ENCODE measurements around the gene TNNC1.
A peak's percentile ranks its signal among the peaks of the same experiment; 100 is the strongest.

TNNC1 gene

DNA sequence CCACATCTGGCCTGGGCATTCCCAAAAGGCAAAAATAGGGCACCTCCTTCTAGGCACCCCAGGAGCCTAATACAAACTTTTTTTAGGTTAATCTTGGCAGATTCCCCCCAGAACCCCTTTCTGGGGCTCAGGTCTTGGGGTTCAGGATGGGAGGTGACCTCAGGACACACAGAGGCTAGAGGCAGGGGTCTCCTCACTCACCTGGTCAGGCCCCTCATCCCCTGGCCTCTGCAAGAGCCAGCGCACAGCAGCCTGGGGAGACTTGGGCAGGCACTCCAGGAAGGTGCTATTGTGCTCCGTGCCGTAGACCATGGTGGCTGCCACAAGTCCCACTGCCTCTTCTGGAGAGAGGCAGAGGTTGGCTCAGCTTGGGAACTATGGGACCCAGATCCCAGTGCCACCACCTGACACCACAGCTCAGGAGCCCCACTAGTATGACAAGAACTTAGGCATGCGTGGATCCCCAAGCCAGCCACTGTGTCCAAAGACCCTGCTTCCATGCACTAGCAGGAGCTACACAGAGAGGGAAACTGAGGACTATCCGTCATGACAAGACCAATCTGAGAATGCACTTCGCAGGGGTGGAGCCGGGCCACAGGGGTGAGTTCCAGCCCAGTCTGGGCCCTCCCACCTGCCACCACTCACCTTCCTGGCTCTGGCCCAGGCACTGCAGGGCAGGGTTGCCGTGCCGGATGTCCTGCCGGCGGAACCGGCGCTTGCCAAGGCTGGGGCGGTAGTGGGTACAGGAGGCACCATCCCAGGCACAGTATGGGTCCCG lies 16.3 kb downstream of the TNNC1 start:
- no peak for DNase-seq

GRCh38 chr3:52436500-52437149 lies 17.2 kb downstream of the TNNC1 start:
- intact Hi-C loops (cut with DNase I) = no loop called here
- DNase-seq = peak in 1 of 42 donors; percentile 22

More for the DNA sequence above, 16.3 kb downstream of the TNNC1 start:
- intact Hi-C loops (cut with DNase I) = no loop called here

GRCh38 chr3:52435246-52436101 lies 18.4 kb downstream of the TNNC1 start:
- intact Hi-C loops (cut with DNase I) = no loop called here
- peak in 1 of 42 donors; percentile 18 for DNase-seq

DNA sequence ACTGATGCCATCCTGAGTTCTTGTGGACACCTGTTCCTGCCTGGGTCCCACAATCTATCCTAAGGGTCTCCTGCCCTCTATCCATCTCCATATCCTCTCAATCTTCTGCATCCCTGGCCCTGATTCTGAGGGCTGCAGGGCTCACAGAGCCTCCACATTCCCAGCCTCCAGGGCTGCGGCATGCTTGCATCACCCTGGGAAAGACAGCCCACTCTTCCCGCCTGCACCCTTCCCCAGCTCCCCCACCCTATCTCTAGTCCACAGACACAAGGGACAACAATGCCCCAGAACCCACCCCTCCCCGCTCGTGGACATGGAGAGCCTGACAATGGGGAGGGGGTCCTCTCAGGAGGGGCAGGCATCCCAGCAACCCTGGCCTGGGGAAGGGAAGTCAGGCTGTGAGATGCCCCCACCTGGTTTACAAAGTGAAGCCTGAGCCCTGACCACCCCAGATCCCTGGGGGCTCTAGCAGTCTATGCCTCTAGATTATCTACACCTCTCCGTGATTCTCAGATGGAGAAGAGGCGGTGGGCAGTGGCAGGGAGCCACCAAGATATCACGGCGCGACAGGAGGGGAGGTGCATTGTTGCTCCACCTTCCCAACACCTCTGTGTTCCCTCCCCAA lies 19.2 kb downstream of the TNNC1 start:
- intact Hi-C loops (cut with DNase I) = no loop called here
- DNase-seq = no peak

- no peak for DNase-seq
- intact Hi-C loops (cut with DNase I) = no loop called here
These were observed 19.8 kb downstream of the TNNC1 start for GRCh38 chr3:52433996-52434479.

GRCh38 chr3:52433328-52433995 lies 20.4 kb downstream of the TNNC1 start:
- peak in 1 of 42 donors; percentile 11 for DNase-seq
- intact Hi-C loops (cut with DNase I) = no loop called here

DNA sequence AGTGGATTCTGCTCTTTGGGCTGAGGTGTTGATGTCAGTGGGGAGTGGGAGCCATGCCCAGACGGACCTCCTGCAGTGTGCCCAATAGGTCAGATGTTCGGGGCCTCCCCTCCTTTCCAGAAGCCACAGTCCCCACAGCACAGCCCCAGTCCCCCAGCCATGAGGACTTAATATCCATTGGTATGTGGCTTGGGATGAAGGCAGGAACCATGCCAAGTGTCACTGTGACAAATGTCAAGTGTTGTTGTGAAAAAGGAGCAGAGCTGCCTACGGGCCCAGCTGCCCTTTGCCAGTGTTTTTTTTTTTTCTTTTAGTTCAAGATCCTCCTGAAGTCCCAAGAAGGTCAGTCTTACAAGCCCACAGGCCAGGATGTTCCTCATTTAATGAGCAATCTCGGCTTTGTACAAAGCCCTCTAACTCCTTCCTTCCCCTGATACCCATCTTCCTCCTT lies 21.1 kb downstream of the TNNC1 start:
- intact Hi-C loops (cut with DNase I) = no loop called here
- DNase-seq = peak in 1 of 42 donors; percentile 2

DNA sequence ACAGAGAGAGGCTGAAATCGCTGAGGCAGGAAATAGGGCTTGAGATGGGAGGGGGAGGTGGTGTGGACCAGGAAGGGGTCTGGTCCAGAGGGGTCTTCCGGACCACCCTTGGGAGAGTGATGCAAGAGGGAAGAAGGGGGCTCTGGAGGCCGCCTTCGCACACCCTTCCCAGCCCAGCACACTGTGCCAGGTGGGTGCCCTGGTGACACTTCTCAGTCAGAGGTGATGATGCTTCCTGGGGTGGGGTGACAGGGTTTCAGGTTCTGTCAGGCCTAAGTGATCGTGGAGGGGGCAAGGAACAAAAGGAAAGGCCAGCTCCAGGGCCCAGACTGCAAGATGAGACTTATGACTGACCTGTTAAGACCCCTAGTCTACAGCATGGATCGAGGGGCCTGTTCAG lies 21.6 kb downstream of the TNNC1 start:
- peak in 1 of 42 donors; percentile 3 for DNase-seq
- intact Hi-C loops (cut with DNase I) = no loop called here

DNA sequence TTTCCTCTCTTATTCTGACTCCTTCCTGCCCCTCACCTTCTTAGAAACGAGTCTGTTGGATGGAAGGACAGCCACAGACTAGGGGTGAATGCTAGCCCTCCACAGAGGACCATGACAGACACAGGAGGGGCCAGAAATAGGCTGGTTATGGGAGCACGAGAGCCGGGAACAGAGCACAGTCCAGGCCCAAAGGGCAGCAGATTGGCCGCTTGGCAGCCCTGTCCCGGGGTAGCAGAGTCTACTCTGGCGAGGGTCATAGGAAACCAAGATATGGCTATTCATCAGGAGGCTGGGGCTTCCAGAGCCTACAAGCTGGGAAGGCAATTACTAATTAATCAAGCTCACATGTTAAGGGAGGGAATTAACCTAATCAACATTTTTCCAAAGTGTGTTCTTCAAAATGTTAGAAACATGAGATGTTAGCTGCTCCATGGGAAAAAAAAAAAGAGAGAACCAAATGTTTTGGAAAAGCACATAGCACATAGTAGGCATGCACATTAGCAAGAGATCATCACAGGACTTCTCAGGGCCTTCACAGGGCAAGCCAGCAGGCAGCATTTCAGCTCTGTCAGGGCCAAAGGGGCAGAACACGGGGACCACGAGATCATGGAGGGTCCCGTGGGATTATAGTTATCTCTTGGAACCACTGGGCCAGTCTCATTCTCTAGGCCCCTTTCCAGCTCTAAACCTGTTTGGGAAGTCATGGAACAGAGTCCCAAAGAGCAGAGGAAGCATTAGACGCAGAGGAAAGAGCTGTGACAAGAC lies 22.2 kb downstream of the TNNC1 start:
- intact Hi-C loops (cut with DNase I) = no loop called here

DNA sequence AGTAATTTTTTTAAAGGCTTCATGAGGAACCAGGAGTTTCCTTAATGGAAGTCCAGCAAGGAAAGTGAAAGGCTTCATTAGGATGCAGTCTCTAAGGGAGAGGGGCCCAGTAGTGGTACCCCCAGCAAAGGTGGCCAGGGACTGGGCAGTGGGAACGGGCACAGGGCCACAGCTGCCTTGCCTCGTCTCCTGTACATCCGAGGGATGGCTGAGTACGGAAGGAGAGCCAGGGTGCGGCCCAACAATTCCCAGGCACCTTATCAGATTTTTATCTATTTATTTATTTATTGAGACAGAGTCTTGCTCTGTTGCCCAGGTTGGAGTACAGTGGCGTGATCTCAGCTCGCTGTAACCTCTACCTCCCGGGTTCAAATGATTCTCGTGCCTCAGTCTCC lies 23.4 kb downstream of the TNNC1 start:
- intact Hi-C loops (cut with DNase I) = no loop called here
- peak in 1 of 42 donors; percentile 1 for DNase-seq

More for the DNA sequence above, 22.2 kb downstream of the TNNC1 start:
- peak in 1 of 42 donors; percentile 1 for DNase-seq

DNA sequence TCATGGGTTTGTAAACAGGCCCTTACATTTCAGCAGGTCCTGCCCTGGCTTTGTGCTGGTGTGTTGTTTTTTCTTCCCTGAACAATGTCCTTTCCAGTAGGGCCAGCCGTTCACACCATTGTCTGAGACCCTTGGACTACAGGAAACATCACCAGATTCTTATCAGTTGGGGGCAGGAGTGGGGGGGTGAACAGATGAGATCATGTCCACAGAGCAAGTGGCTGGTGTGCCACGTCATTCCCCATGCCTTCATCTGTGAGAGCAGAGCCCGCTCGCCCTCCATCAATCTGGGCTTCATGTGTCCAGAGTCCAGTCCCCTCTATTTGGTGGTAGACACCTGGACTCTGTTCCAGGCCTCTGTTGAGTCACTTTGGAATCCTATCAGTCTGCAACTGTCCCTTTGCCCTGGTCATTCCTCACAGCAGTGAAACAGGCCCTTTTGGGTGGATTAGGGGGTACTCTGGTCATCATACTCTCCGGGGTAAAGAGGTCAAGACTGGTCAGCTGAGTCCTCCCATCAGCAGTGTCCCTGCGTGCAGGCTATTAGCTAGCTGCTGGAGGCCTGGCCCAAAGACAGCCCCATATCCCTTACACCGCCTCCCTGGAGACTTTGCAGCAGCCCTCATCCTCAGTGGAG lies 23.9 kb downstream of the TNNC1 start:
- peak in 2 of 42 donors; percentile 5 to 15 for DNase-seq
- intact Hi-C loops (cut with DNase I) = no loop called here

DNA sequence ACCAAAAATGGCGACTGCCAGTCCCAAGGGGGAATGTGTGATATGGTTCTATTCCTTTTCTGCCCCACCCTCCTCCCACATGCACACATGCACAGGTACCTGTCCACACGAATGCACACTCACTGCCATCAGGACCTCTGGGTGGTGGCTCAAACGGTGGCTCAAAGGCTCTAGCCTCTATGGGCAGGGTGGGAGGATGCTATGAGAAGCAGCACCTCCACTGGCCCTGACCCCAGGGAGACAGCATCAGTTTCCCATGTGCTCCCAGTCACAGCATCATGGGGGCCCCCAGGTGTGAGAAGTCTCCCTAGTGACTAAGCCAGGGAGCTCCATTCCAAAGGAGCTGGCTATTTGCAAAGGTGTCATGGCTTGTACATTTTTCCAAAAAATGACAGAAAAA lies 24.8 kb downstream of the TNNC1 start:
- peak in 2 of 42 donors; percentile 5 for DNase-seq
- intact Hi-C loops (cut with DNase I) = no loop called here

- intact Hi-C loops (cut with DNase I) = no loop called here
- DNase-seq = peak in 41 of 42 donors; percentile 39 to 90 (median 76)
These were observed 25.5 kb downstream of the TNNC1 start for GRCh38 chr3:52428151-52429005.

GRCh38 chr3:52423173-52423572 lies 30.7 kb downstream of the TNNC1 start:
- peak in 1 of 42 donors; percentile 4 for DNase-seq
- intact Hi-C loops (cut with DNase I) = no loop called here

DNA sequence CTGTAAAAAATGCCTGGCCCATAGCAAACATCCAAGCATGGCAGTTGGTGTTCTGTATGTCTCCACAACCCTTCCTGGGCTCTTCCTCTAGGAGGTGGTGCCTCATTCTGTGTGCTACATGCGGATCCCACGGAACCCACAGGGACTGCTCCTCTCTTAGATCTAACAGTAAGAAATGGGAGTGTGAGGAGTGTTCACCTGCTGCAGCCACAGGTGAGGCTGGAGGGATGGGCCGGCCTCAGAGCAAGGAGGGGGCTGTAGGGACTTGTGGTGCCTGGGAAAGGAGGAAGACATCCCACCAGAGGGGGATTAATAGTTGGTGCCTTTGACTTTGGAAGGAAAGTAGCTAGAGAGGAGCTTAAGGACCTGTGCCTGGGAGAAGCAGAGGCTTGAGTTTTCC lies 31.2 kb downstream of the TNNC1 start:
- intact Hi-C loops (cut with DNase I) = no loop called here

GRCh38 chr3:52420388-52420787 lies 33.5 kb downstream of the TNNC1 start:
- intact Hi-C loops (cut with DNase I) = no loop called here

More for the DNA sequence above, 31.2 kb downstream of the TNNC1 start:
- no peak for DNase-seq

More at GRCh38 chr3:52420388-52420787, 33.5 kb downstream of the TNNC1 start:
- peak in 1 of 42 donors; percentile 4 for DNase-seq
